HG02938 (cell line): Measurements from ENCODE around the gene ERAP2.
"Not testable (repeated sequence)": the region's sequence is repeated elsewhere in the genome, so short reads cannot be mapped to it uniquely, and the experiment has no call there.

Source experiments
- ATAC-seq: cut with Tn5 transposase; IDR thresholded peaks from one replicate; pipeline ENCODE4 v1.9.1; 2021; ENCODE audit warnings: mild to moderate bottlenecking, moderate library complexity; ENCODE audit not compliant: unreplicated experiment

Gene ERAP2

GRCh38 chr5:96876292-96876850, at the start of gene ERAP2:
ERAP2 (plus strand) TSS chr5:96876500; CDS start chr5:96879686, 3,186 bp downstream.
- ATAC-seq, result peak; percentile 58

GRCh38 chr5:96829297-96829696, 47.0 kb upstream of the ERAP2 start:
- no peak for ATAC-seq

GRCh38 chr5:96834016-96834415, 42.3 kb upstream of the ERAP2 start:
- ATAC-seq, result no peak

GRCh38 chr5:96835791-96836191, 40.5 kb upstream of the ERAP2 start:
- no peak for ATAC-seq

GRCh38 chr5:96836817-96837216, 39.5 kb upstream of the ERAP2 start:
- no peak for ATAC-seq

- ATAC-seq, result no peak
Measured at GRCh38 chr5:96837303-96837702, 39.0 kb upstream of the ERAP2 start.

GRCh38 chr5:96838201-96839070, 37.9 kb upstream of the ERAP2 start:
- no peak for ATAC-seq

GRCh38 chr5:96839071-96839592, 37.2 kb upstream of the ERAP2 start:
- no peak for ATAC-seq

- not testable (repeated sequence) for ATAC-seq
Measured at GRCh38 chr5:96841931-96842330, 34.4 kb upstream of the ERAP2 start.

- ATAC-seq, result no peak
Measured at GRCh38 chr5:96843140-96843539, 33.2 kb upstream of the ERAP2 start.

- no peak for ATAC-seq
Measured at GRCh38 chr5:96844481-96844990, 31.8 kb upstream of the ERAP2 start.

GRCh38 chr5:96851312-96852062, 24.8 kb upstream of the ERAP2 start:
- no peak for ATAC-seq

GRCh38 chr5:96852759-96853158, 23.5 kb upstream of the ERAP2 start:
- ATAC-seq, result no peak

GRCh38 chr5:96854067-96854466, 22.2 kb upstream of the ERAP2 start:
- no peak for ATAC-seq

- ATAC-seq, result no peak
Measured at GRCh38 chr5:96855031-96855872, 21.0 kb upstream of the ERAP2 start.

GRCh38 chr5:96856371-96856770, 19.9 kb upstream of the ERAP2 start:
- ATAC-seq, result no peak

- no peak for ATAC-seq
Measured at GRCh38 chr5:96857454-96857853, 18.8 kb upstream of the ERAP2 start.

- no peak for ATAC-seq
Measured at GRCh38 chr5:96857924-96858323, 18.4 kb upstream of the ERAP2 start.

- ATAC-seq, result no peak
Measured at GRCh38 chr5:96859375-96859774, 16.9 kb upstream of the ERAP2 start.

GRCh38 chr5:96861076-96861475, 15.2 kb upstream of the ERAP2 start:
- no peak for ATAC-seq
